SK-N-MC (cell line): Measurements from ENCODE around the gene ARHGAP24.

Source experiments
- EZH2 ChIP-seq: fragments of 200-600 bp; sonication (generic); IDR thresholded peaks from one replicate; pipeline ENCODE4 v1.6.1; 2017; ENCODE audit warnings: antibody characterized with exemption
- FOXP2 ChIP-seq: optimal IDR thresholded peaks from 2 replicates; pipeline ENCODE3; 2011; ENCODE audit warnings: mild to moderate bottlenecking, moderate library complexity; ENCODE audit not compliant: insufficient read depth; ENCODE audit errors: extremely low read length, control extremely low read depth
- POLR2AphosphoS5 ChIP-seq: IDR thresholded peaks from 2 replicates; pipeline ENCODE4 v1.6.1; 2012; ENCODE audit warnings: mild to moderate bottlenecking, low read depth, low read length, borderline replicate concordance

GRCh38 chr4:85565761-85566480 is 91.0 kb downstream of the ARHGAP24 start:
- TF ChIP-seq POLR2AphosphoS5 (no peak), FOXP2 (no peak), EZH2 (no peak)
